Measurements from ENCODE around the gene CASTOR2. TPM values are rescaled to one million over a fixed set of nuclear protein-coding genes. Genes with fewer than 3 reads are reported as not detected.

The CASTOR2 gene
- total RNA-seq, 2 experiments from 2014 or later, result 3.1 to 5.7 TPM

GRCh38 chr7:75019800-75020199, 55.3 kb downstream of the CASTOR2 start:
- DNase-seq (no peak), ATAC-seq (no peak)
- Mint-ChIP-seq H3K4me3 (no peak overlapping the region), H3K27ac (no peak overlapping the region), H3K27me3 (no peaks in the 10 kb centered on the region), H3K9me3 (ENCODE audit: low read depth) (no peaks in the 10 kb centered on the region), H3K4me1 (no peaks in the 10 kb centered on the region), H3K36me3 (no peaks in the 10 kb centered on the region)
- CTCF ChIA-PET, result no interaction called here

GRCh38 chr7:75024922-75025321, 60.4 kb downstream of the CASTOR2 start:
- CTCF ChIA-PET, result no interaction called here
- no peak for DNase-seq
- Mint-ChIP-seq H3K27me3 (no peaks in the 10 kb centered on the region), H3K36me3 (no peaks in the 10 kb centered on the region), H3K4me1 (no peaks in the 10 kb centered on the region), H3K4me3 (no peak overlapping the region), H3K27ac (no peak overlapping the region), H3K9me3 (ENCODE audit: low read depth) (no peaks in the 10 kb centered on the region)
- ATAC-seq, result no peak

- CTCF ChIA-PET, result interaction anchor here (1.1 kb wide), 1 partner anchor 10 kb away, joined by 3 read pairs; no protein-coding TSS in a partner anchor
- DNase-seq (no peak), ATAC-seq (no peak)
- Mint-ChIP-seq H3K4me3 (no peak overlapping the region), H3K27me3 (no peaks in the 10 kb centered on the region), H3K9me3 (ENCODE audit: low read depth) (no peaks in the 10 kb centered on the region), H3K27ac (no peak overlapping the region), H3K36me3 (peaks cover 4% of the 10 kb centered on the region), H3K4me1 (no peaks in the 10 kb centered on the region)
Measured at GRCh38 chr7:75028299-75028698, 63.8 kb downstream of the CASTOR2 start.

GRCh38 chr7:75033064-75033463, 68.6 kb downstream of the CASTOR2 start:
- Mint-ChIP-seq H3K27ac (no peak overlapping the region), H3K4me3 (no peak overlapping the region), H3K27me3 (no peaks in the 10 kb centered on the region), H3K4me1 (no peaks in the 10 kb centered on the region), H3K9me3 (ENCODE audit: low read depth) (no peaks in the 10 kb centered on the region), H3K36me3 (peaks cover 4% of the 10 kb centered on the region)
- CTCF ChIA-PET, result no interaction called here
- DNase-seq, result no peak
- no peak for ATAC-seq

GRCh38 chr7:75033826-75034225, 69.3 kb downstream of the CASTOR2 start:
- H3K27me3 Mint-ChIP-seq, result no peaks in the 10 kb centered on the region
- H3K4me3 Mint-ChIP-seq, result no peak overlapping the region
- H3K9me3 Mint-ChIP-seq (ENCODE audit: low read depth), result no peaks in the 10 kb centered on the region
- CTCF ChIA-PET, result no interaction called here
- peaks cover 4% of the 10 kb centered on the region for H3K36me3 Mint-ChIP-seq
- no peak overlapping the region for H3K27ac Mint-ChIP-seq
- DNase-seq, result no peak
- H3K4me1 Mint-ChIP-seq, result no peaks in the 10 kb centered on the region
- no peak for ATAC-seq

- Mint-ChIP-seq H3K27ac (no peak overlapping the region), H3K4me1 (no peaks in the 10 kb centered on the region), H3K27me3 (no peaks in the 10 kb centered on the region), H3K4me3 (no peak overlapping the region), H3K36me3 (peaks cover 5% of the 10 kb centered on the region), H3K9me3 (ENCODE audit: low read depth) (no peaks in the 10 kb centered on the region)
- ATAC-seq (no peak), DNase-seq (no peak)
- CTCF ChIA-PET, result interaction anchor here (1.5 kb wide), 1 partner anchor 10 kb away, joined by 3 read pairs; no protein-coding TSS in a partner anchor
Measured at GRCh38 chr7:75038508-75038907, 74.0 kb downstream of the CASTOR2 start.

GRCh38 chr7:75039166-75039565, 74.7 kb downstream of the CASTOR2 start:
- Mint-ChIP-seq H3K9me3 (ENCODE audit: low read depth) (no peaks in the 10 kb centered on the region), H3K27ac (no peak overlapping the region), H3K27me3 (no peaks in the 10 kb centered on the region), H3K4me1 (no peaks in the 10 kb centered on the region), H3K36me3 (peaks cover 5% of the 10 kb centered on the region), H3K4me3 (no peak overlapping the region)
- CTCF ChIA-PET, result no interaction called here
- DNase-seq, result no peak
- ATAC-seq, result no peak

GRCh38 chr7:75039709-75040108, 75.2 kb downstream of the CASTOR2 start:
- H3K4me1 Mint-ChIP-seq, result no peaks in the 10 kb centered on the region
- H3K4me3 Mint-ChIP-seq, result no peak overlapping the region
- H3K36me3 Mint-ChIP-seq, result peaks cover 5% of the 10 kb centered on the region
- H3K27ac Mint-ChIP-seq, result no peak overlapping the region
- ATAC-seq (no peak), DNase-seq (no peak)
- no peaks in the 10 kb centered on the region for H3K9me3 Mint-ChIP-seq (ENCODE audit: low read depth)
- no peaks in the 10 kb centered on the region for H3K27me3 Mint-ChIP-seq
- CTCF ChIA-PET, result no interaction called here

- Mint-ChIP-seq H3K4me3 (no peak overlapping the region), H3K4me1 (no peaks in the 10 kb centered on the region), H3K9me3 (ENCODE audit: low read depth) (no peaks in the 10 kb centered on the region), H3K27ac (no peak overlapping the region), H3K36me3 (peaks cover 5% of the 10 kb centered on the region), H3K27me3 (no peaks in the 10 kb centered on the region)
- ATAC-seq (no peak), DNase-seq (no peak)
- CTCF ChIA-PET, result no interaction called here
Measured at GRCh38 chr7:75040512-75040911, 76.0 kb downstream of the CASTOR2 start.

- Mint-ChIP-seq H3K4me3 (no peak overlapping the region), H3K4me1 (no peaks in the 10 kb centered on the region), H3K36me3 (peaks cover 5% of the 10 kb centered on the region), H3K9me3 (ENCODE audit: low read depth) (no peaks in the 10 kb centered on the region), H3K27ac (no peak overlapping the region), H3K27me3 (no peaks in the 10 kb centered on the region)
- DNase-seq, result no peak
- no peak for ATAC-seq
- CTCF ChIA-PET, result interaction anchor here (1.5 kb wide), 1 partner anchor 11 kb away, joined by 4 read pairs; no protein-coding TSS in a partner anchor
Measured at GRCh38 chr7:75042286-75042685, 77.8 kb downstream of the CASTOR2 start.

- H3K27me3 Mint-ChIP-seq, result no peaks in the 10 kb centered on the region
- peaks cover 5% of the 10 kb centered on the region for H3K36me3 Mint-ChIP-seq
- no peak overlapping the region for H3K27ac Mint-ChIP-seq
- H3K9me3 Mint-ChIP-seq (ENCODE audit: low read depth), result no peaks in the 10 kb centered on the region
- H3K4me3 Mint-ChIP-seq, result no peak overlapping the region
- no peaks in the 10 kb centered on the region for H3K4me1 Mint-ChIP-seq
- no peak for ATAC-seq
- CTCF ChIA-PET, result interaction anchor here (1.5 kb wide), 1 partner anchor 10 kb away, joined by 4 read pairs; no protein-coding TSS in a partner anchor
- no peak for DNase-seq
Measured at GRCh38 chr7:75042831-75043703, 78.6 kb downstream of the CASTOR2 start.

GRCh38 chr7:75045881-75046280, 81.4 kb downstream of the CASTOR2 start:
- DNase-seq, result no peak
- no peaks in the 10 kb centered on the region for H3K27me3 Mint-ChIP-seq
- CTCF ChIA-PET, result interaction anchor here (0.9 kb wide), 1 partner anchor 10 kb away, joined by 3 read pairs; no protein-coding TSS in a partner anchor

GRCh38 chr7:75048435-75049379, 84.2 kb downstream of the CASTOR2 start:
- H3K27ac Mint-ChIP-seq, result no peak overlapping the region
- DNase-seq (no peak), ATAC-seq (no peak)
- H3K9me3 Mint-ChIP-seq (ENCODE audit: low read depth), result no peaks in the 10 kb centered on the region
- no peaks in the 10 kb centered on the region for H3K27me3 Mint-ChIP-seq
- CTCF ChIA-PET, result interaction anchor here (0.7 to 1.1 kb wide), 2 partner anchors 616 to 1010 kb away, joined by 3 read pairs; no protein-coding TSS in a partner anchor
- no peaks in the 10 kb centered on the region for H3K4me1 Mint-ChIP-seq
- peaks cover 12% of the 10 kb centered on the region for H3K36me3 Mint-ChIP-seq
- no peak overlapping the region for H3K4me3 Mint-ChIP-seq

More at GRCh38 chr7:75045881-75046280, 81.4 kb downstream of the CASTOR2 start:
- Mint-ChIP-seq H3K9me3 (ENCODE audit: low read depth) (no peaks in the 10 kb centered on the region), H3K27ac (no peak overlapping the region), H3K36me3 (peaks cover 6% of the 10 kb centered on the region), H3K4me1 (no peaks in the 10 kb centered on the region), H3K4me3 (no peak overlapping the region)
- no peak for ATAC-seq
